Fibroblast of lung (primary cell): ENCODE data around the gene PKNOX2. TPM values are rescaled to one million over a fixed set of nuclear protein-coding genes. Genes with fewer than 3 reads are reported as not detected.

Experiments used
- DNase-seq, 2 donors: peaks; one replicate each; pipeline versions ENCODE4 v3.0.0 to v3.0.0-alpha.2; 2010; ENCODE audit warnings: low read depth in 2 of 2
- H2AFZ ChIP-seq: 2 replicates; pipeline ENCODE4 v1.5.1; 2012; ENCODE audit warnings: low read length, control low read depth, inconsistent platforms
- H3K27ac ChIP-seq: 2 replicates; pipeline ENCODE4 v1.5.1; 2011; ENCODE audit warnings: low read length, control low read depth; ENCODE audit not compliant: insufficient read depth
- H3K27me3 ChIP-seq: 2 replicates; pipeline ENCODE4 v1.5.1; 2011; ENCODE audit warnings: mild to moderate bottlenecking, low read length; ENCODE audit not compliant: control insufficient read depth, insufficient read depth
- H3K36me3 ChIP-seq: 2 replicates; pipeline ENCODE4 v1.5.1; 2011; ENCODE audit warnings: low read length; ENCODE audit not compliant: control insufficient read depth, insufficient read depth
- H3K4me1 ChIP-seq: 2 replicates; pipeline ENCODE4 v1.5.1; 2011; ENCODE audit warnings: low read length; ENCODE audit not compliant: control insufficient read depth, insufficient read depth; ENCODE audit errors: extremely low read depth
- H3K4me2 ChIP-seq: 2 replicates; pipeline ENCODE4 v1.5.1; 2011; ENCODE audit warnings: low read length, control low read depth; ENCODE audit not compliant: insufficient read depth; ENCODE audit errors: extremely low read depth
- H3K4me3 ChIP-seq, 4 experiments: fragments of 200-600 bp in 1 of 4; sonication (generic) in 1 of 4; replicated peaks in 1 of 4; 2 replicates each; pipeline ENCODE4 v1.5.1; 2011 to 2016; ENCODE audit warnings: low read length in 4 of 4, low read depth in 3 of 4, mild to moderate bottlenecking in 3 of 4, control low read depth in 2 of 4, inconsistent platforms in 1 of 4, mixed read lengths in 1 of 4; ENCODE audit not compliant: insufficient read depth in 1 of 4; ENCODE audit errors: control extremely low read depth in 1 of 4
- H3K79me2 ChIP-seq: 2 replicates; pipeline ENCODE4 v1.5.1; 2012; ENCODE audit warnings: mild to moderate bottlenecking, low read length, inconsistent platforms; ENCODE audit not compliant: control insufficient read depth, insufficient read depth
- H3K9ac ChIP-seq: 2 replicates; pipeline ENCODE4 v1.5.1; 2011; ENCODE audit warnings: mild to moderate bottlenecking, low read length, control low read depth; ENCODE audit not compliant: insufficient read depth
- H3K9me3 ChIP-seq: 2 replicates; pipeline ENCODE4 v1.5.1; 2012; ENCODE audit warnings: low read depth, low read length; ENCODE audit not compliant: control insufficient read depth, insufficient read depth
- H4K20me1 ChIP-seq: 2 replicates; pipeline ENCODE4 v1.5.1; 2011; ENCODE audit warnings: low read length; ENCODE audit not compliant: control insufficient read depth, insufficient read depth; ENCODE audit errors: extremely low read depth
- CTCF ChIP-seq, 2 donors: IDR thresholded peaks in 1 of 2; conservative IDR thresholded peaks in 1 of 2; 1 replicate in 1 of 2; 2 replicates in 1 of 2; pipeline ENCODE4 v1.5.1; 2011 to 2012; ENCODE audit warnings: low read length in 2 of 2, control low read depth in 1 of 2, inconsistent platforms in 1 of 2, low read depth in 1 of 2, mild to moderate bottlenecking in 1 of 2
- EZH2 ChIP-seq: IDR thresholded peaks from 2 replicates; pipeline ENCODE4 v1.5.1; 2012; ENCODE audit warnings: low read length, control low read depth, mild to moderate bottlenecking; ENCODE audit errors: missing control alignments
- polyA plus RNA-seq, 2 donors: library from polyadenylated mRNA; depleted of rRNA in 1 of 2; stranded (reverse) in 1 of 2; unstranded in 1 of 2; fragments of >200 nt; gene quantifications; 2 replicates each; pipeline ENCODE4 v1.2.1, GENCODE V29; 2011 to 2012; ENCODE audit warnings: missing spikeins in 1 of 2
- total RNA-seq: library from RNA; depleted of rRNA; stranded (reverse); fragments of >200 nt; gene quantifications from 2 replicates; pipeline ENCODE4 v1.2.1, GENCODE V29; 2014

PKNOX2 gene
- total and polyA plus RNA-seq, 2 donors (not counting 1 experiment from before 2014, with no cell fraction given): 0.33 to 2.2 TPM

GRCh38 chr11:125370561-125371389 lies 206.2 kb downstream of the PKNOX2 start:
- Histone ChIP-seq H2AFZ (no peak overlapping the region), H3K27ac (no peak overlapping the region), H3K36me3 (no peaks in the 10 kb centered on the region), H3K9ac (no peak overlapping the region), H3K4me3 (no peak overlapping the region), H3K79me2 (no peaks in the 10 kb centered on the region), H3K9me3 (no peaks in the 10 kb centered on the region), H3K4me2 (no peak overlapping the region), H3K27me3 (peaks cover 5% of the 10 kb centered on the region), H4K20me1 (no peaks in the 10 kb centered on the region), H3K4me1 (peaks cover 9% of the 10 kb centered on the region)
- DNase-seq: no peak
- TF ChIP-seq EZH2 (no peak), CTCF (conservative IDR thresholded peaks at IDR 0.05 in 1 of 2, IDR thresholded peaks at IDR 0.05 in 1 of 2; ENCODE audit: low read depth in 1 of 2, low read length in 2 of 2) (no peak)

GRCh38 chr11:125371431-125371935 lies 206.9 kb downstream of the PKNOX2 start:
- no peak overlapping the region for H3K9ac ChIP-seq
- no peak overlapping the region for H2AFZ ChIP-seq
- H3K4me1 ChIP-seq: peaks cover 9% of the 10 kb centered on the region
- H4K20me1 ChIP-seq: no peaks in the 10 kb centered on the region
- no peak overlapping the region for H3K4me2 ChIP-seq
- TF ChIP-seq CTCF (conservative IDR thresholded peaks at IDR 0.05 in 1 of 2, IDR thresholded peaks at IDR 0.05 in 1 of 2; ENCODE audit: low read depth in 1 of 2, low read length in 2 of 2) (no peak), EZH2 (no peak)
- no peak for DNase-seq
- no peaks in the 10 kb centered on the region for H3K36me3 ChIP-seq
- no peak overlapping the region for H3K27ac ChIP-seq
- H3K9me3 ChIP-seq: no peaks in the 10 kb centered on the region
- no peaks in the 10 kb centered on the region for H3K79me2 ChIP-seq
- H3K27me3 ChIP-seq: peaks cover 5% of the 10 kb centered on the region
- H3K4me3 ChIP-seq: no peak overlapping the region

GRCh38 chr11:125372088-125372487 lies 207.5 kb downstream of the PKNOX2 start:
- Histone ChIP-seq H3K4me2 (no peak overlapping the region), H3K4me1 (peaks cover 9% of the 10 kb centered on the region), H3K36me3 (no peaks in the 10 kb centered on the region), H2AFZ (no peak overlapping the region), H3K4me3 (no peak overlapping the region), H3K27me3 (peaks cover 5% of the 10 kb centered on the region), H3K9me3 (no peaks in the 10 kb centered on the region), H4K20me1 (no peaks in the 10 kb centered on the region), H3K79me2 (no peaks in the 10 kb centered on the region), H3K9ac (no peak overlapping the region), H3K27ac (no peak overlapping the region)
- DNase-seq: no peak
- TF ChIP-seq EZH2 (no peak), CTCF (conservative IDR thresholded peaks at IDR 0.05 in 1 of 2, IDR thresholded peaks at IDR 0.05 in 1 of 2; ENCODE audit: low read depth in 1 of 2, low read length in 2 of 2) (no peak)
